GM18873 (cell line): ENCODE data around the gene IRF7.
A peak's percentile ranks its signal among the peaks of the same experiment; 100 is the strongest.

ENCODE experiments used
- ATAC-seq: cut with Tn5 transposase; IDR thresholded peaks from one replicate; pipeline ENCODE4 v1.9.1; 2021; ENCODE audit warnings: mild to moderate bottlenecking, moderate library complexity, moderate number of reproducible peaks; ENCODE audit not compliant: unreplicated experiment, low FRiP score

The IRF7 gene

DNA sequence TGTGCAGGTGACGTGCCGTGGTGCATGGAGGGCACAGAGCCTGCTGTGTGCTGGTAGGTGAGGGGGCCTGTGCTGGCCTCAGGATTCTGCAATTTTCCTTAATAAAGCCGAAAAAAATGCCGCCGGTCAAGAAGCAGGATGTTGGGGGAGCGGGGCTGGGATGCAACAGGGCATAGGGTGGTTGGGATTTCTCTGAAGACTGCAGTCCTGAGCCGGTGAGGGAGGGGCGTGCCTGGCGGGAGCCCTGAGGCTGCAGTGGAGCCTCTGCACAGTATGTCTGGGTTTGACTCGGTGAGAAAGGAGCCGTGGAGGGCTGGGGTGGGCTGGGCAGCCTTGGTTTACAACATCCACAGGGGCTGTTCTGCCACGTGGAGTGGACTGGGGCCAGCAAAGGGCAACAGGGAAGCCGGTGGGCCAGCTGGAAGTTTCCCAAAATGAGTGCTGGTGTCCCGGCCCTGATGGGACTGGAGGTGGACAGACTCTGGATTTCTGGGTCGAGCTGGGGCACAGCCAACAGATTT is 7.7 kb upstream of the IRF7 start:
- ATAC-seq, result no peak

DNA sequence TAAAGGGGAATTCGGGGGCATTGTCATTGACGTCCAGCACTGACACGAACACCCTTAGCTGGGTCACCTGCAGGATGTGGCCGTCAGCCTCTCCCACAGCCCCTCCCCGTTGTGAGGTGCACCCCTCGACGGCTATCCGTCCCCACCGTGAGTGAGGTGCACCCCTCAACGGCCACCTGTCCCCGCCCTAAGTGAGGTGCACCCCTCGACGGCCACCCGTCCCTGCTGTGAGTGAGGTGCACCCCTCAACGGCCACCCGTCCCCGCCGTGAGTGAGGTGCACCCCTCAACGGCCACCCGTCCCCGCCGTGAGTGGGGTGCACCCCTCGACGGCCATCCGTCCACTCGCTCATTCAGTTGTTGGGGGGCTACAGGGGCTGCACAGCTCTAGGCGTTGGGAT is 6.1 kb upstream of the IRF7 start:
- ATAC-seq, result no peak

DNA sequence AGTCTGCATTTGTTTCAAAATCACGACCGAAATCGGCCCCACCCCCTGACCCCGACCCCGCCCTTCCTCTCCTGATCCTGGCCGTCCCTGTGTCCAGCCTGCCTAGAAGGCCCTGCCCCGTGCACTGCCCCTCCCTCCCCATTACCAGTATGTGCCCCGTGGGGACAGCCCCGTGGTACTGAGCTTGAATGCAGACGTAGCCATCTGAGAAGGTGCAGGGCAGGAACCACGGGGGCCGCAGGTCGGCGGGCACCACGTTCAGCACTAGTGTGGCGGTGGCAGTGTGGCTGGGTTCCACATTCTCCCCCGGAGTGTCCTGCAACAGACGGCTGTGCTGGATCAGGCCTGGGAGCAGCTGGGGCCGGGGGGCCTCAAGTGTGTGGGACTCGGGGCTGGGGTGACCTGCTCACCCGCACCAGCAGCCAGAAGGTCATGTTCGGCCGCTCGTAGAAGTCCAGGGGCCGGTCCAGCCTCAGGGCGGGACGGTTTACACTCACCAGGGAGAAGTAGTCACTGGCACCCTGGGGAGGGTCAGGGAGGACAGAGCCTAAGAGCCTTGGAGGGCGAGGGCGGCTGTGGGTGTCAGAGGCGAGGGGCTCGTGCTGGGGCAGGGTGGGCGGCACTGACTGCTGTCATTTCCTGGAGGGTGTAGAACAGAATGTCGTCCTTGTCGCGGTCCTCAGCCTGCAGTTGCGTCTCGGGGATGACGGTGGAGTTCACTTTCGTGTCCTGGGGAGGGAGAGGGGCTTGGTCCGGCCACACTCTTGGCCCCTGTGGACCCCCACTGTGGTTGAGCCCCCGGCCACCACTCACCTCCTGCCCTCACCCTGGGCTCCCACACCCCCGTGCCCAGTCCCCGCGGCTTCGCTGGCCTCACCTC is 5.4 kb upstream of the IRF7 start:
- no peak for ATAC-seq

DNA sequence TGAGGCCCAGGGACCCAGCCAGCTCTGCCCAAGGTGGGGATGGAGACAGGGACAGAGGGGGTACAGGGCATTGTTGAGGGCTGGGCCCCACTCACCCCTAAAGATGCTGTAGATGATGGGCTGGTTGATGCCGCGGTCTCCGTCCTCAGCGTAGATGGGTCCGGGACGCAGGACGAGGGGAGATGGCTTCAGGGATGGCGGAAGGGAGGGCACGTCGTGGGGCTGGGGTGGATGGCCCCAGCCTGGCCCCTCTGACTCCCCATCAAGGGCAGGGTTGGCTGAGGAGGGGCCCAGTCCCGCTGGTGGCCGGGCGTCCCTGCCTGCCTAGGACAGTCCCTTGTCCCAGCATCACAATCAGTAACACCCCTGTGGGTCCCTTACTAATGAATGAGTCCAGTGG is 4.5 kb upstream of the IRF7 start:
- no peak for ATAC-seq

DNA sequence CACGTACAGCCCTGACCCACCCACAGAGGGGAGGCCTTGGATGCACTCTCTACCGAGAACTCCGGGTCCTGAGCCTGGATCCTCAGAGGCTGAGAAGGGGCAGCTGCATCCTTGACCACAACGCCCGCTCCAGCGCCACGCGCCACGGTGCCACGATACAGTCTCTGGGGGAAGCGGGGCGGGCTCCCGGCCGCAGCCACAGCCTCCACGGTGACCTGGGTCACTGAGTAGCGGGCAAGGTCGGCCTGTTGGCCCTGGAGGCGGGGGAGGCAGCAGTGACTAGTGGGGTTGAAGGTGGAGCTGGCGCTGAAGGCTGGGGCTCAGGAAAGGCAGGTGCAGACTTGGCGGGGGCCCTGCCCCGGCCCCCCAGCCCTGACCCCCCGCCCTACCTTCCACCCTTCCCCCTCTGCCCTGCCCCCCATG is 3.9 kb upstream of the IRF7 start:
- ATAC-seq, result no peak

DNA sequence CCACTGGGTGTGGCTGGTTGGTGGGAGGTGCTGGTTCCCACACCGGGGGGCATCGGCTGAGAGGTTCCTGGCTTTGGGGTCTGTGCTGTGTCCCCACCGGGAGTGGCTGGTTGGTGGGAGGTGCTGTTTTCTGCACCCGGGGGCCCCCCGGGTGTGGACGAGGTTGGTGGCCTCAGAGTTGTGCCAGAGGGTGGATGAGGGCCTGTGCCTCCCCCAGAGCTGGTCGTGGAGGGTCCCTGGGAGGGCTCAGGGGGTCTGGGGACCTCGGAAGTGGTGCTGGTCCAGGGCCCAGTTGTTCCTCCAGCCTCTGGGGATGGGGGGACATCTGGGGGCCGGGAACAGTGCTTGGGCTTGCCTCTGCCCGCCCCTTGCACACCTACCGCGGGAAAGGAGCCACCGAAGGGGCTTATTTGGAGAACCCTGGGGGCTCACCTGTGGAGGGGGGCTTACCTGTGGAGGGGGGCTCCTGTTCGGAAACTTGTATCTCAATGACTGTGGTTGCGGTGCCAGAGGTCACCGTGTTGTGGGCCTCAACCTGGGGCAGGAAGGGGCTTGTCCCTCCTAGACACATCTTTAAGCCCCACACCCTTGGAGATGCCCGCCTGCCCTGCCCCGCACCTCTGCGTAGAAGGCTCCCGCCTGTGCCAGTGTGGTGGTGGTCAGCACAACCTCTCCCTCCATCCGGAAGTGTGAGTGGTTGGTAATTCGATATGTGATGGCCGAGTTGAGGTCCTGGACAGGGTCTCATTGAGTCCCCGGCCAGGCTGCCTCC is 3.3 kb upstream of the IRF7 start:
- ATAC-seq, result no peak

DNA sequence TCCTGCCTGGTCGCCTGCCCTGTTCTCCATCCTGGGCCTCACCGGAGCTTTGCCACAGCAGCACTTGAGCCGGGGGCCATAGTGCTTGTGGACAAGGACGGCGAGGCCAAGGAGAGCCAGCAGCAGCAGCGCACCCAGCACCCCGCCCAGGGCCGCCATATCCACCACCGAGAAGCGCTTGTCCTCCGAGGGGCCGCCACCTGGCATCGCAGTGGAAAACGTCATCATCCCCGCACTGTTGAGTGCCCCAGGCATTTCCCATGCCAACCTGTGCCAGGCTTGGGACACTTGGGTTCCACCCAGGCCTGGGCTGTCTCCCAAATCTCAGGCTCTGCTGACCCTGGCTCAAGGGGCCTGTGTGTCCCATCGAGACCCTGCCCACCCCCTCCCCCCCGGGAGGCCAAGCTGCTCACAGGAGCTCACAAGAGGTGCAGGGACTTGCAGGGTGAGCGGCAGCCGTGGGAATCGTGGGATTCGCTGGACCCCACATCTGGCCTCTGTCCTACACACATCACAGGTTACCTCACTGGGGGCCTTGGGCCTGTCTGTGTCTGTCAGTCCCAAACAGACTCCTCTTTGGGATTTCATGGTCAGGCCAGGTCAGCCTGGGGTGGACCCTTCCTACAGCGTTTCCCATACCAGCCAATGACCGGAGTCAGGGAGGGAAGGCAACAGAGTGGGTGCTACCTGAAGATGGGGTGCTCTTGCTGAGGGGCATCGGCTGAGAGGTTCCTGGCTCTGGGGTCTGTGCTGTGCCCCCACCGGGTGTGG is 2.3 kb upstream of the IRF7 start:
- no peak for ATAC-seq

DNA sequence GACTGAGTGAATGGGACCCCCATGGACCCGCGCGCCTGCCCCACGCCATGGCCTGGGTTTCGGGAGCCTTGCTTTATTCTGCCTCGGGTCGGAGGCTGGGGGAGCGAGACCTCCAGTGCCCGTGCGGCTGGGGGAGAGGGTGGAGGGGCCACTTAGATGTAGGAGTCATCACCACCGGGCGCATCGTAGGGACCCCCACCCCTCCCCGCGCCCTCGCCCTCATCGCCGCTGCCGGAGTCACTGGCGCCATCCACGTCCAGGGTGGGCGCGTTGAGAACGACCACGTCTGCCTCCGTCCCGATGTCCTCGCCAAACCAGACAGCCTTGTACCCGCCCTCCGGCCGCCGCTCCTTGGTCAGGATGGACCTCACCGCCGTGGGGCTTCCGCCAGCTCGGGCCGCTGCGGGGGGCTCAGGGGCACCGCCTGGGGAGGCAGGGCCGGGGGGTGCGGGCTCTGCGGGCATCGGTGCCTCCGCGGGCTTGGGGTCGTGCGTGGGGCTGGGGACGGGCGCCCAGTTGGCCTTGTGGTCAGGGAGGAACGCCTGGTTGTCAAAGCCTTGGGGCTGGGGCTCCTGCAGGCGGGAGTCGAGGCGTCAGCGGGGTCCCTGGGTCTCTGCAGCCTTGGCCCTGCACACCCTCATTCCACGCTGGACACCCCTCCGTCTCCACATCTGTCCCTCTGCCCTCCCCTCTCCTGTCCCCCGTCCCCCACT is 1.6 kb upstream of the IRF7 start:
- ATAC-seq, result no peak

DNA sequence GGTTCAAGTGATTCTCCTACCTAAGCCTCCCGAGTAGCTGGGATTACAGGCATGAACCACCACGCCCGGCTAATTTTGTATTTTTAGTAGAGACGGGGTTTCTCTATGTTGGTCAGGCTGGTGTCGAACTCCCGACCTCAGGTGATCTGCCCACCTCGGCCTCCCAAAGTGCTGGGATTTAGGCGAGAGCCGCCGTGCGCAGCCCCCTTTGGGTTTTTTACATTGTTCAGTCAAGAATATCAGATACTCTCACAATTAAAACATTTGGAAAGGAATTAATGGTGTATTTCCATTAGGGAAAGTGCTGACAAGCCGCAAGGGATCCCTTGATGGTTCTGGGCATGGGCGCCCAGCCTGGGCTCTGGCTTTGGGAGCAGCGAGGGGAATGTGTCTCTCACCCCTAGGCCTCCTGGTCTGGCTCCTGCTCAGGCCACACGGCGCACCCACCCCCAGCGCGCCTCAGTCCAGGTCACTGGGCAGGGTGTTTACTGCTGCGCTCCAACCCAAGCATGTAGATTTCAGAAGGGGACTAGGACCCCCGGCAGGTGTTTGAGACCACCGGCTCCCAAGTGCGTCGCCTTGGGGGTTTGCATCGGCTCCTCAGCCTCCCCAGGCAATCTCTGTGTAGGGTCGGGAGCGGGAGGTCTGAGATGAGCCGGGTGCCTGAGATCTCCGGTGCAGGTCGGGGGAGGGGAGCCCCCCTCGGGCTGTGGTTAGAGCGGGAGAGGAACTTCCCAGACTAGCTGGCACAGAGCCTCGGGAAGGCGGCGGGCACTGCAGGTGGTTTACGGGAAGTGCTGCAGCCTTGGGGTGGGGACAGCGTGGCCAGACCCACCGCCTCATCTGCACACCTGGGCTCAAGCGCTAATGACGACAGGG is 809 bp upstream of the IRF7 start:
- no peak for ATAC-seq

DNA sequence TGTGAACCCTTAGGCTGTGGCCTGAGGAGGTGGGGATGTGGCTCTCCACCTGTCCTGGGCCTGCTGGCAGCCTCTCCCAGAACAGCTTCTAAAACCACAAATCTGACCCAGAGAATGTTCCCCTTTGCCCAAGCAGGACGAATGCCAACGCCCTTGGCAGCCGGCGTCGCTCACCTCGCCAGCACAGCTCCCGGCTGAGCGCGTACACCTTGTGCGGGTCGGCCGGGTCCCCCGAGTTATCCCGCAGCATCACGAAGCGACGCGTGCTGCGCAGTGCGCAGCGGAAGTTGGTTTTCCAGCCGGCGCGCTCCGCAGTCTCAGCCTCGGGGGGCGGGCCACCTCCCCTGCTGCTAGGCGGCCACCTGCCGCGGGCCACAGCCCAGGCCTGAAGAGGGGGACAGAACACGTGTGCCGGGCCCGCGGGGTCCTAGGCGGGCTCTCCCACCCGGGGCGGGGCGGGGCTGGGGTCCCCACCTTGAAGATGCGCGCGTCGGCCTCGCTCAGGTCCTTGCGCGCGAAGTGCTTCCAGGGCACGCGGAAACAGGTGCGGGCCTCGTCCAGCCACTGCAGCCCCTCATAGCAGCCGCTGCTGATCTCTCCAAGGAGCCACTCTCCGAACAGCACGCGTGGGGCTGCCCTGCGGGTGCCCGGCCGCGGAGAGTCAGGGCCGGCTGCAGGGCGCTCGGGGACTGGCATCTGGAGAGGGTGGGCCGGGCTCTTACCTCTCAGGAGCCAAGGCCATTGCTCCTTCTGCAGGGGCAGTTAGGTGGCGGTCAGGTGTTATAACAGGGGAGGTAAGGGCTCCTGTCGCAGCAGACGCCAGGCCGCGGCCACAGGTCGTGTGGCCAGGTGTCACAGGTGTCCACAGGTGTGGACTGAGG is 887 bp downstream of the IRF7 start:
- peak; percentile 9 for ATAC-seq

DNA sequence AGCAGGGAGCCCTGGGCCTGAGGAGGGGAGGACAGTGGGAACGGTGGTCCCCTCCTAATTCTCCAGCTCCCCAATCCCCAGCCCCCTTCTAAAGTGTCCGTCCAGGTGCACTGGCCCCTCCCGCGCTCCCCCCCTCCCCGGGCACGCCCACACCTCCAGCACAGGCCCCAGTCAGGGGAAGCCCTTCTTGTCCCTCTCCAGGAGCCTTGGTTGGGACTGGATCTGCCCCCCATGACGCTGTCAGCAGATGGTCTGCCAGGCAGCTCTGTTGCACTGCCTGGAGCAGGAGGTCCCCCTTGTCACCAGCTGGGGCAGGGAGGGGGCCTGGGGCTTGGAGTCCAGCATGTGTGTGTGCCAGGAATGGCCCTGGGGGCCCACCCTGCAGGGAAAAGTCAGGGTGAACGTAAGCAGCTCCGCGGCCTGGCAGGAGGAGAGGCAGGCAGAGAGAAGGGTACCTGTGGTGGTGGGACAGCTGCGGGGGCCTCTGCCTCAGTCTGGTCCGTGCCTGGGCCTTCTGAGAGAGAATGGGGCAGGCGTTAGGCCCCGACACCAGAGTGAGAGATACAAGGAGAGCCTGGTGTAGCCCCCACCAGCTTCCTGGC is 1.6 kb downstream of the IRF7 start:
- ATAC-seq, result no peak

DNA sequence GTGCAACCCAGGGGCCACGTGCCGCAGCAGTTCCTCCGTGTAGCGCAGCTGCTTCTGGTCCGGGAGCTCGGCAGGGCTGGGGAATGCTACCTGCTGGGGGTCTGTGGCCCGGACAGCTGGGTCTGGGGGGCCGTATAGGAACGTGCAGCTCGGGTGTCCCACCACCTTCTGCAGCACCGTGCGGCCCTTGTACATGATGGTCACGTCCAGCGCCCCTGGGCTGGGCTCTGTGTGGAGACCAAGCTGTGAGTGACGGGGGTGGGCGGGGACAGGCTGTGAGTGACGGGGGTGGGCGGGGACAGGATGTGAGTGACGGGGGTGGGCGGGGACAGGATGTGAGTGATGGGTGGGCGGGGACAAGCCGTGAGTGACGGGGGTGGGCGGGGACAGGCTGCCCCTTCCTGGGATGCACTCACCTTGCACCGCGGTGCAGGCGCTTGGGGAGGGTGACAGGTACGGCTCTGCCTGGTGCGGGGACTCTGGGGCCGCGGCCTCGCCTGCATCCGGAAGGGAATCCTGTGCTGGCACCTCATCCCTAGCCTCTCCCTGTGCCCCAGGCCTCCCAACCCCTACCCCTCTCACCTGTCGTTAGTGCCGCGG is 2.3 kb downstream of the IRF7 start:
- no peak for ATAC-seq

DNA sequence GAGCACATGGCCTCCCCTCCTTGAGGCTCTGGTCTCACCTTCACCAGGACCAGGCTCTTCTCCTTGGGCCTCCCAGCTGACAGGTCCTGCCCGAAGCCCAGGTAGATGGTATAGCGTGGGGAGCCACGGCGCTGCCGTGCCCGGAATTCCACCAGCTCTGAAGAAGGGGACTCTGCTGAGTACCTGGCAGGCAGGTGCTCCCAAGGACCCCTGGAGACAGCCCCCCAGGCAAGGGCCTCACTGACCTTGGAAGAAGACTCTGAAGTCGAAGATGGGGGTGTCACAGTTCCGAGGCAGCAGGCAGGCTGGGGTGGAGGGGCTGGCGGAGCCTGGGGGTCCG is 2.8 kb downstream of the IRF7 start:
- ATAC-seq, result no peak

DNA sequence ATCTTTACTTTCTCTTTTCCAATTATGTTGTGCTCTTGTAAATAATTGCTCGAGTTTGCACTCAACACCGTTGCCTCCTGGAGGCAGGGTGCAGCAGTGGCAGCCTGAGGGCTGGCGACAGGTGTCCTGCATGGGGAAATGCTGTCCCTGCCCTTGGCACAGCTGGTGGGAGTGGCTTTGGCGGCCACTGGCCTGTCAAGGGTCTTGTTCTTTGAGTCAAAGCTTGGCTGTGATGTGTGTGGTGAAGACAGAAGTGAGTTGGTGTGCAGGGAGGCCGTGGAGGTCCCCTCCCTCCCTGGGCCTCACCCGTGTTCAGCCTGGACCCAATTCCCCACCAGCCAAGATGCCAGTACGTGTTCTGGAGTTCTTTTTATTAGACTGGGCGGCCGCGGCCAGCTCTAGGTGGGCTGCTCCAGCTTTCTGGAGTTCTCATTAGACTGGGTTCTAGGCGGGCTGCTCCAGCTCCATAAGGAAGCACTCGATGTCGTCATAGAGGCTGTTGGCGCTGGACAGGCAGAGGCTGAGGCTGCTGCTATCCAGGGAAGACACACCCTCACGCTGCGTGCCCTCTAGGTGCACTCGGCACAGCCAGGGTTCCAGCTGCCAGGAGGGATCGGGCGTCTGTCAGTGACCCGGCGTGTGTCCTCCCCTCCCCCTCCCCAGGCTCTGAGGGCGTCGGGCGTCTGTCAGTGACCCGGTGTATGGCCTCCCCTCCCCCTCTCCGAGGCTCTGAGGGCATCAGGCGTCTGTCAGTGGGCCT is 3.4 kb downstream of the IRF7 start:
- ATAC-seq, result no peak

DNA sequence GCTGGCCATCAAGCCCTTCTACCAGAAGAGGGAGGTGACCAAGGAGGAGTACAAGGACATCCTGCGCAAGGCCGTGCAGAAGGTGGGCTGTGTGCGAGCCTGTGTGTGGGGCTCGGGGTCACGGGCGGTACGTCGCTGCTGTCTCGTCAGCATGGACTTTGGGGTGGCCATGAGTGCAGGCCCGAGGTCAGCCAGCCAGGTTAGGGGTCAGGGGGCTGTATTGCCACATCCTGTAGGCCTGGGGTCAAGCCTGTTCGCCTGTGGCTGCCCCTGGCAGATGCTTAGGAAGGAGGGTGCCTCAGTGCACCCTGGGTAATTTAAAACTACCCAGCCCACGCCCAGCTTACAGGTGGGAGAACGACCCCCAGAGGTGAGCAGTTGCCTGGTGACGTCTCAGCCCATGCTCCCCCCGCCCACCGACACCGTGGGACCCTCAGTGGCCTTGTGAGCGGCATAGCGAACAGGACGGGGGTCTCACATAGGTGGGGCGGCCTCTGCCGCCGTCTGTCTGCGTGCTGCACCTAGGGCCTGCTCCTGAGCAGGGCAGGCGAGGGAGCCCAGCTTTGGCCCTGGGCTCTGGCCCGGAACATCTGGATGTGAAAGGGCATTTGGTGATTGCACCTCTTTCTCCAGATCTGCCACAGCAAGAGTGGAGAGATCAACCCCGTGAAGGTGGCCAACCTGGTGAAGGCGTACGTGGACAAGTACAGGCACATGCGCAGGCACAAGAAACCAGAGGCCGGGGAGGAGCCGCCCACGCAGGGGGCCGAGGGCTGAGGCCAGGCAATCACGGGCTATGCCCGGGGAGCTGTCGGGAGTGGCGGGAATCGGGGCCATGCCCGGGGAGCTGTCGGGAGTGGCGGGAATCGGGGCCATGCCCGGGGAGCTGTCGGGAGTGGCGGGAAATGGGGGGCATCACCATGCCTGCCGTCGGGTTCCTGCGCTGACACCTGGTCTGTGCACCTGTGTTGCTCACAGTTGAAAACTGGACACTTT is 4.5 kb downstream of the IRF7 start:
- no peak for ATAC-seq
